NCI-H2081 treated with DMSO at 0.1 percent for 48 hours (cell line): ENCODE results near the gene BTRC.
"Not testable (repeated sequence)": the region's sequence is repeated elsewhere in the genome, so short reads cannot be mapped to it uniquely, and the experiment has no call there.

Experiments used
- DNase-seq: peaks from one replicate; lab custom pipeline; 2025; lab: John Stamatoyannopoulos, UW

The BTRC gene

GRCh38 chr10:101386659-101387259, 32.8 kb downstream of the BTRC start:
- DNase-seq: no peak

GRCh38 chr10:101388676-101389276, 34.8 kb downstream of the BTRC start:
- DNase-seq: no peak

- DNase-seq: not testable (repeated sequence)
Measured at GRCh38 chr10:101389532-101389931, 35.6 kb downstream of the BTRC start.

- no peak for DNase-seq
Measured at GRCh38 chr10:101389986-101390531, 36.1 kb downstream of the BTRC start.

- no peak for DNase-seq
Measured at GRCh38 chr10:101393378-101393777, 39.4 kb downstream of the BTRC start.

- no peak for DNase-seq
Measured at GRCh38 chr10:101394524-101395133, 40.7 kb downstream of the BTRC start.

GRCh38 chr10:101397140-101397539, 43.2 kb downstream of the BTRC start:
- no peak for DNase-seq

GRCh38 chr10:101400585-101400984, 46.6 kb downstream of the BTRC start:
- no peak for DNase-seq

GRCh38 chr10:101402711-101403110, 48.7 kb downstream of the BTRC start:
- no peak for DNase-seq

GRCh38 chr10:101403161-101403560, 49.2 kb downstream of the BTRC start:
- DNase-seq: no peak

- DNase-seq: no peak
Measured at GRCh38 chr10:101405001-101405400, 51.0 kb downstream of the BTRC start.

GRCh38 chr10:101411598-101411997, 57.6 kb downstream of the BTRC start:
- DNase-seq: no peak

- no peak for DNase-seq
Measured at GRCh38 chr10:101414034-101414433, 60.1 kb downstream of the BTRC start.

- no peak for DNase-seq
Measured at GRCh38 chr10:101415884-101416283, 61.9 kb downstream of the BTRC start.

GRCh38 chr10:101421967-101422366, 68.0 kb downstream of the BTRC start:
- DNase-seq: not testable (repeated sequence)

GRCh38 chr10:101425535-101425934, 71.6 kb downstream of the BTRC start:
- DNase-seq: no peak

- no peak for DNase-seq
Measured at GRCh38 chr10:101428036-101428435, 74.1 kb downstream of the BTRC start.

GRCh38 chr10:101429423-101429822, 75.5 kb downstream of the BTRC start:
- DNase-seq: no peak

- no peak for DNase-seq
Measured at GRCh38 chr10:101436302-101436701, 82.3 kb downstream of the BTRC start.

GRCh38 chr10:101438881-101439391, 85.0 kb downstream of the BTRC start:
- DNase-seq: peak; percentile 1

- peak; percentile 62 for DNase-seq
Measured at GRCh38 chr10:101441541-101442455, 87.8 kb downstream of the BTRC start.

GRCh38 chr10:101442456-101442800, 88.5 kb downstream of the BTRC start:
- no peak for DNase-seq
